ENCODE measurements around the gene MCRS1.

DNA sequence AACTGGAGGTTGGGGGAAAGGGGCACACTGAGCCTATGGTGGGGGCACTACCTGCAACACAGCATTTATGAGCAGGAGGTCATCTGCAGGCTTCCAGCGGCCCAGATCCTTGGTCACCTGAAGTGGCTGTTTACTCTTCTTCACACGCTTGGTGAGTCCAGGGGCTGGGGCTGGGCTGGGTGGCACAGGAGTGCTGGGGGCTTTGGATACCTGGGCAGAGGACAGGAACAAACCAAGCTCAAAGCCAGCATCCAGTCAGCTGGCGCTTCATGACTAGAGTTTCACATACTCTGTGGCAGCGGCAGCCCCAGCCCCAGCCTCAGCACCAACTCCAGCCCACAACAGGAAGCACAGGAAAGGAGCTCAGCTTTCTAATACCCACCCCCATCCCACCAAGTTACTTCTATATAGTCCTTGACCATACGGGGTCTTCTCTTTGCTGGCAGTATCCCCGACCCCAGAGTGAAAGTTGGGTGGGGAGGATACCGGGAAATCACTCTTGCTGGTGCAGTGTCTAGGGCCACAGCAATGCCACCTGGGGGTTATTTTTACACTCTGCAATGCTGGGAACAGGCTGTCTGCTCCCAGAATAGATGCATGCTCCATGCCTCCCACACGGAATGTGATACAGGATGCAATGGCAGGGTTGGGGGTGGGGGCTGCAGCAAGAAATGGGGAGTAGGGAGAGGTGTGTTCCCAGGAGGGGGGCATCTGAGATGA, 3.1 kb downstream of the MCRS1 start:
- TF ChIP-seq POLR2AphosphoS5 (IDR thresholded peaks at IDR 0.05) (no peak), POLR2A (IDR thresholded peaks at IDR 0.05; ENCODE audit: low read depth) (no peak)
- TF ChIP-seq, protein P1, sequence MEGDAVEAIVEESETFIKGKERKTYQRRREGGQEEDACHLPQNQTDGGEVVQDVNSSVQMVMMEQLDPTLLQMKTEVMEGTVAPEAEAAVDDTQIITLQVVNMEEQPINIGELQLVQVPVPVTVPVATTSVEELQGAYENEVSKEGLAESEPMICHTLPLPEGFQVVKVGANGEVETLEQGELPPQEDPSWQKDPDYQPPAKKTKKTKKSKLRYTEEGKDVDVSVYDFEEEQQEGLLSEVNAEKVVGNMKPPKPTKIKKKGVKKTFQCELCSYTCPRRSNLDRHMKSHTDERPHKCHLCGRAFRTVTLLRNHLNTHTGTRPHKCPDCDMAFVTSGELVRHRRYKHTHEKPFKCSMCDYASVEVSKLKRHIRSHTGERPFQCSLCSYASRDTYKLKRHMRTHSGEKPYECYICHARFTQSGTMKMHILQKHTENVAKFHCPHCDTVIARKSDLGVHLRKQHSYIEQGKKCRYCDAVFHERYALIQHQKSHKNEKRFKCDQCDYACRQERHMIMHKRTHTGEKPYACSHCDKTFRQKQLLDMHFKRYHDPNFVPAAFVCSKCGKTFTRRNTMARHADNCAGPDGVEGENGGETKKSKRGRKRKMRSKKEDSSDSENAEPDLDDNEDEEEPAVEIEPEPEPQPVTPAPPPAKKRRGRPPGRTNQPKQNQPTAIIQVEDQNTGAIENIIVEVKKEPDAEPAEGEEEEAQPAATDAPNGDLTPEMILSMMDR (IDR thresholded peaks at IDR 0.05) = no peak
